Central memory CD4-positive, alpha-beta T cell (primary cell): ENCODE results near the gene AGPAT1.
"Not testable (repeated sequence)": the region's sequence is repeated elsewhere in the genome, so short reads cannot be mapped to it uniquely, and the experiment has no call there.

Experiments
- DNase-seq: peaks from one replicate; pipeline ENCODE4 v3.0.0; 2022

AGPAT1 gene

GRCh38 chr6:32198866-32199265 lies 23.0 kb upstream of the AGPAT1 start:
- no peak for DNase-seq

GRCh38 chr6:32198345-32198696 lies 22.4 kb upstream of the AGPAT1 start:
- no peak for DNase-seq

GRCh38 chr6:32196682-32197616 lies 21.1 kb upstream of the AGPAT1 start:
- no peak for DNase-seq

GRCh38 chr6:32195902-32196681 lies 20.2 kb upstream of the AGPAT1 start:
- no peak for DNase-seq

GRCh38 chr6:32195652-32195901 lies 19.7 kb upstream of the AGPAT1 start:
- DNase-seq, result peak; percentile 99

DNA sequence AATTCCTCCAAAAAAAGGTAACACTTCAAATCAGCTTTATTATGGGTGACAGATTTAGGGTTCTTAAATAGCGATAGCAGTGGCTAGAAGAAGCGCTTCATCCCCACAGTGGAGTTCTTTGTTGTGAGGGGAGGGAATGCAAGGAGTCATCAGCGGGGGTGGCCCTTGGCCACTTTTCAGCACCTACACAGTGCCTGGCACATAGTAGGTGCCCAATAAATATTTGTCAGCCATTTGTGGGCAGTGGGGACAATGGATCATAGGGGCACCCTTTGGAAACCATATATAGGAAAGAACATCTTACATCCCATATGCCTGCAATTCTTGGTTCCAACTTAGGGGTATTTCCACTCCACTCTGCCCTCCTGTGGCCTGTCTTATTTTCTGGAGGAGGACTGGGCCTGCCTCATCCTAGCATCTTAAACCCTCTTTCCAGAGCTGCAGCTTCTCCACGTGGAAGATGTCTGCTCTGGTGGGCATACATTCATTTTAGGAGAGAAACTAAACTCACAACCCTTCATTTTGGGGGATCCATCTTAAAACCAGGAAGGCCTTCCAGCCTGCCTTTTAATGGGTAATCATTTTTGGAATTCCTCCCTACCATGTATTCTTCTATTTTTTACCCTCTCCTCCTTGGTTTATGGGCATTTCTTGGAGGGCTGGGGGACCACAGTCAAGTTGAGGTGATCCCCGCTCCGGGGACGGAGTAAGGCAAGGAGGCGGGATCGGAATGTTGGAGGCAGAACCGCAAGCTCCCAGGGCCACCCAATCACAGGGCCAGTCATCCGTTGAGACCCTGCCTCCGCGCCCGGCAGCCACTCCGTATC lies 19.2 kb upstream of the AGPAT1 start:
- DNase-seq, result no peak

- DNase-seq, result no peak
Measured at GRCh38 chr6:32194388-32194787, 18.5 kb upstream of the AGPAT1 start.

DNA sequence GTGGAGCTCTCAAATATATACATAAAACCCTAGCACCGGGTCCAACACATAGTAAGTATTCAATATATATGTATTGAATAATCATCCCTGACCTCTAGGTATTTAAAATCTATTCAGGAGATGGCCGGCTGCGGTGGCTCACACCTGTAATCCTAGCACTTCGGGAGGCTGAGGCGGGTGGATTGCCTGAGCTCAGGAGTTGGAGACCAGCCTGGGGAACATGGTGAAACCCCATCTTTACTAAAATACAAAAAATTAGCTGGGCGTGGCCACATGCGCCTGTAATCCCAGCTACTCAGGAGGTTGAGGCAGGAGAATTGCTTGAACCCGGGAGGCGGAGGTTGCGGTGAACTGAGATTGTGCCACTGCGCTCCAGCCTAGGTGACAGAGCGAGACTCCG lies 17.2 kb upstream of the AGPAT1 start:
- DNase-seq, result not testable (repeated sequence)

- DNase-seq, result peak; percentile 68
Measured at GRCh38 chr6:32192608-32193039, 16.7 kb upstream of the AGPAT1 start, which contains the start of gene GPSM3. TSS of gene GPSM3 (minus strand) at chr6:32192643. CDS start at chr6:32192513, 130 bp downstream.

GRCh38 chr6:32191696-32192607 lies 16.1 kb upstream of the AGPAT1 start:
- no peak for DNase-seq

- no peak for DNase-seq
Measured at GRCh38 chr6:32190911-32191677, 15.2 kb upstream of the AGPAT1 start.

GRCh38 chr6:32190054-32190851 lies 14.4 kb upstream of the AGPAT1 start, which contains the start of gene PBX2:
TSS of gene PBX2 (minus strand) at chr6:32190202. CDS start at chr6:32189915, 287 bp downstream.
- peak; percentile 68 for DNase-seq

GRCh38 chr6:32189742-32190053 lies 13.8 kb upstream of the AGPAT1 start:
- DNase-seq, result no peak

DNA sequence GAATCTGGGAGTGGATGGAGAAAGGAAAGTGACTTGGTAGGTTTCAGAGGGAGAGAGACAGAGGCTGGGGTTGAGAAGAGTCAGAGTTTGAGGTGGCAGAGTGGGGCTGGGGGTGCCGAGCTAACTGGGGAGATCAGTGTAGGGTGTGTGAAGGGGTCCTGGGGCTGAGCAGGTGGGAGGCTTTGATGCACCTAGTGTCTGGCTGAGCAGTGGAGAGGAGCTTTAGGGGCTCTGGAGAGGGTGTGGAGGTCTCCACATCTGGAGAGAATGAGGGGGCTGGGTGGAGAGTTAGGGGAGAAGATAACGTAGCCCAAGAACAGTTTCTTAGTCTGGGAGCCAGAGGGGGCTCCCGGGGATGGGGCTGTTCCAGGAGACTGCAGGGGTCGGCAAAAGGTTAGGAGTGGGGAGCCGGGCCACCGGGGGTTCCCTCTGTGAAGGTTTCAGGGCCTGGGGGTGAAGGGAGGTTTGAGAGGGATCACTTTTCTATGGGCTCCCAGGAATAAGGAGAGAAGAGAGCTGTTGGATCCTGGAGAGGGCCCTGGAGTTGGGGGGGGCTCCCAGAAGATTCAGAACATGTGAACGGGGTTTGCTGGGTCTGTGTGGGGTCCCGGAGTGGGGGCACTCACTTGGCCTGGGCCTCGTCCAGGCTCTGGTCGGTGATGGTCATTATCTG lies 13.3 kb upstream of the AGPAT1 start:
- no peak for DNase-seq

DNA sequence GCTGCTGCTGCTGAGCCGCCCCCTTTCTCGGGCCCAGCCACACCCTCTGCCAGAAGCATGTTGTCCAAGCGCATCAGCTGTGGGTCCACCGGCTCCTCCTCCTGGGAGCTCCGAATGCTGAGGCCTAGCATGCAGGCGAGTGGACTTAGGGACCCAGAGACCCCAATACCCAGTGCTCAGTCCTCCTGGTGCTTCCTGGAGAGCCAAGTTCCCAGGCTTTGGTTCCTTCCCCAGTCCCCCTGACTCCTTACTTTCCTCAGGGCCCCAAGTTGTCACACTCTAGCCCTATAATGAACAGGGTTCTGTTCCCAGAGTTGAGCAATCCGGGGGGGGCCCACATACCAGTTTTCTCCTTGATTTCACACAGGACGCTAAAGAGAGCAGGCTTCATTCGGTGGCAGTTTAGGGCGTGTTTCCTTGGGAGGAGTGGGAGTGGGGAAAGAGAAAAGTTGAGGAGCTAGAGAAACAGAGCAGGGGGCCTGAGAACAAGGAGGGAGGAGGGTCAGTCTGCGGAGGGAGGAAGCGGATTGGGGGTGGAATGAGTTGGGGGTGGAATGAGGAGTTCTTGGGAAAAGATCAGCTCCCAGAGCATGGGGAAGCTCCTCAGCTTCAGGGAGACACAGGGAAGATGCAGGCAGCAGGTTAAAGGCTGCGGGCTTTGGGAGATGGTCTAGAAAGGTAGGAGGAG lies 12.6 kb upstream of the AGPAT1 start:
- DNase-seq, result no peak

DNA sequence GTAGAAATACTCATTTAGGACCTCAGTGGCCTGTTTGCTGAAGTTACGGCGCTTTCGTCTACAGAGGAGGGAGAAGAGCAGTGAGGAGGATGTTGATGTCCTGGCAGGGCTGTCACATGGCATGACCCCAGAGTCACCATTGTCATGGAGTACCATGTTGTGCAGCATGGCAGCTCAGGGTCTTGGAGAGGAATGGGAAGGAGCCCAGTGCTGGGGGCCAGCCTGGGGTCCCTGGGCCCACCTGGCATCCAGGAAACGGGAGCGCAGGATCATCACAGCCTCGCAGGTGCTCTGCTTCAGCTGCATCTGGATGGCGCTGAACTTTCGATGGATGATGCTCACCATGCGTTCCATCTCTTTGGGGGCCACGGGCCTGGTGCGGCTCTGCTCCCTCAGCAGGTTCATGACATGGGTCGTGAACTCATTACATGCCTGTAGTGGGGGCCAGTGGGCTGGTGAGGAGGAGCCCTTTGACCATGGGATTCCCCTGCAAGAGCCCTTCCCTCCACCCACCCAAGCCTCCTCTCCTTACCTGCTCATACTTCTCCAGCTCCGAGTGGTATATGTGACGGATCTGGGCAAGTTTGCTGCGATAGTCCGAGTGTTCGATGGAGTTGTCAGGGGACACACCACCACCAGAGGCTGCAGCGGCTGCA lies 12.0 kb upstream of the AGPAT1 start:
- DNase-seq, result not testable (repeated sequence)

DNA sequence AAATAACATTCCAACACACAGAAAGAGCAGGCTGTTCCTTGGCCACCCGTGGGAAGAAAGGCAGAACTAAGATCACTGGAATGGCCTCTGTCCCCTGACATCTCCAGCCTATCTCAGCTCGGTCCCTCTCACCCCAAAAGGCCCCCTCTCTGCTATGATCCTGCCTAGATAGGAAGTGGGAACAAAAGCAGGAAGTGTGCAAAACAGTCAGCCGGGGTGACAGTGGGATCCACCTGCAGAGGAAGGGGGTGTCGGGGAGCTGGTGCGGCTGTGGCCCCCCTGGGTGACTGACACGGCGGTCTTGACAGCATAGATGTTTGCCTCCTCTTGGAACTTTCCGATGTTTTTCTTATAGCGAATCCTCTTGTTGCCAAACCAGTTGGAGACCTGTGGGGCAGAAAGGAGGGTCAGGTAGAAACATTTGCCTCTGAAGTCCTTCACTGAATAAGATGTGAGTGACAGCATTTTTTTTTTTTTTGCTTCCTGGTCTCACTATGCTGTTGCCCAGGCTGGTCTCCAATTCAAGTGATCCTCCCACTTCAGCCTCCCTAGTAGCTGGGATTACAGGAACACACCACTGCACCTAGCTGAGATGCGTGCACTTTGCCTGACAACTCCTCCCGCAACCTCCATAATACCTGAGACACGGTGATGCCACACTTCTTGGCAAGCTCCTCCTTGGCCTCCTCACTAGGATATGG lies 11.3 kb upstream of the AGPAT1 start:
- no peak for DNase-seq
